Natural killer cell treated with Interleukin-12 subunit alpha and Interleukin-12 subunit beta and Interleukin-15 and Interleukin-18, amount 100 ng/mL, for 72 hours (primary cell): ENCODE data around the gene AKAP8L. TPM values are rescaled to one million over a fixed set of nuclear protein-coding genes. Genes with fewer than 3 reads are reported as not detected.
"Not testable (repeated sequence)": the region's sequence is repeated elsewhere in the genome, so short reads cannot be mapped to it uniquely, and the experiment has no call there.

ENCODE experiments used
- ATAC-seq, 2 donors: fragments of 150-1000 bp; cut with Tn5 transposase in 1 of 2; sonication (Bioruptor Pico), chemical (Tn5 transposase) in 1 of 2; 2 replicates each; pipeline ENCODE4 v1.10.0; 2021
- DNase-seq: peaks from one replicate; pipeline ENCODE4 v3.0.0; 2022; ENCODE audit warnings: low spot score
- H3K27ac Mint-ChIP-seq, 2 donors: 1 replicate in 1 of 2; 2 replicates in 1 of 2; pipeline ENCODE4 v1.8.0; 2022; ENCODE audit warnings: mixed read lengths in 2 of 2, mild to moderate bottlenecking in 1 of 2, moderate library complexity in 1 of 2
- H3K27me3 Mint-ChIP-seq, 2 donors: 1 replicate in 1 of 2; 2 replicates in 1 of 2; pipeline ENCODE4 v1.8.0; 2022; ENCODE audit warnings: mixed read lengths in 2 of 2
- H3K36me3 Mint-ChIP-seq: one replicate; pipeline ENCODE4 v1.8.0; 2022; ENCODE audit warnings: mixed read lengths
- H3K4me1 Mint-ChIP-seq, 2 donors: 1 replicate in 1 of 2; 2 replicates in 1 of 2; pipeline ENCODE4 v1.8.0; 2022; ENCODE audit warnings: low read depth in 2 of 2, mixed read lengths in 2 of 2, mild to moderate bottlenecking in 1 of 2
- H3K4me3 Mint-ChIP-seq: one replicate; pipeline ENCODE4 v1.8.0; 2022; ENCODE audit warnings: mixed read lengths
- H3K9me3 Mint-ChIP-seq: 2 replicates; pipeline ENCODE4 v1.8.0; 2022; ENCODE audit warnings: mixed read lengths
- total RNA-seq, 2 donors: library from RNA; stranded (reverse); gene quantifications; one replicate each; pipeline ENCODE4 v1.2.3, GENCODE V29; 2022

Gene AKAP8L
- total RNA-seq, 2 donors from 2014 or later, result 72.8 to 123 TPM

DNA sequence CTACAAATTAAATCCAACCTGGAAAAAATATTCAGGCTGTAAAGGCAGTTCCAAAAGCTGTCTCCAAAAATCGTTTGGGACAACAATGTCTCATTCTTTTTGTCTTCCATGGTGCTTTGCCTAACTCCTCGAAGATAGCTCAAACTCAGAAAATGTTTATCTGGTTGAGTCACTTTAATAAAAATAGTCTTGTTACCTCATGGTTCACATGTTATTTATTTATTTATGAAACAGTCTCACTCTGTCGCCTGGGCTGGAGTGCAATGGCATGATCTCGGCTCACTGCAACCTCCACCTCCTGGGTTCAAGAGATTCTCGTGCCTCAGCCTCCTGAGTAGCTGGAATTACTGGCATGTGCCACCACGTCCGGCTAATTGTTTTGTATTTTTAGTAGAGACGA, 81.6 kb downstream of the AKAP8L start:
- Mint-ChIP-seq H3K4me1 (peaks cover 5 to 11% of the 10 kb centered on the region in 2 donors), H3K27ac (no peak overlapping the region), H3K36me3 (no peaks in the 10 kb centered on the region), H3K9me3 (no peaks in the 10 kb centered on the region), H3K4me3 (no peak overlapping the region), H3K27me3 (no peaks in the 10 kb centered on the region)
- ATAC-seq, result no peak
- no peak for DNase-seq

DNA sequence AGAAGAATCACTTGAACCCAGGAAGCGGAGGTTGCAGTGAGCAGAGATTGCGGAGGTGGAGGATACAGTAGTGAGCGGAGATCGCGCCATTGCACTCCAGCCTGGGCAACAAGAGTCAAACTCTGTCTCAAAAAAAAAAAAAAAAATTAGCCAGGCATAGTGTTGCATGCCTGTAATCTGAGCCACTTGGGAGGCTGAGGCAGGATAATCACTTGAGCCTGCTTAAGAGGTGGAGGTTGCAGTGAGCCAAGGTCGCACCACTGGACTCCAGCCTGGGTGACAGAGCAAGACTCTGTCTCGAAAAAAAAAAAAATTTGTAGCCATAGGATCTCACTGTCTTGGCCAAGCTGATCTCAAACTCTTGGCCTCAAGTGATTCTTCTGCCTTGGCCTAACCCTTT, 82.8 kb downstream of the AKAP8L start:
- not testable (repeated sequence) for H3K36me3 Mint-ChIP-seq, DNase-seq, H3K9me3 Mint-ChIP-seq, ATAC-seq, H3K4me3 Mint-ChIP-seq, H3K27me3 Mint-ChIP-seq, H3K27ac Mint-ChIP-seq
- H3K4me1 Mint-ChIP-seq, result peaks cover 7 to 13% of the 10 kb centered on the region in 2 donors

DNA sequence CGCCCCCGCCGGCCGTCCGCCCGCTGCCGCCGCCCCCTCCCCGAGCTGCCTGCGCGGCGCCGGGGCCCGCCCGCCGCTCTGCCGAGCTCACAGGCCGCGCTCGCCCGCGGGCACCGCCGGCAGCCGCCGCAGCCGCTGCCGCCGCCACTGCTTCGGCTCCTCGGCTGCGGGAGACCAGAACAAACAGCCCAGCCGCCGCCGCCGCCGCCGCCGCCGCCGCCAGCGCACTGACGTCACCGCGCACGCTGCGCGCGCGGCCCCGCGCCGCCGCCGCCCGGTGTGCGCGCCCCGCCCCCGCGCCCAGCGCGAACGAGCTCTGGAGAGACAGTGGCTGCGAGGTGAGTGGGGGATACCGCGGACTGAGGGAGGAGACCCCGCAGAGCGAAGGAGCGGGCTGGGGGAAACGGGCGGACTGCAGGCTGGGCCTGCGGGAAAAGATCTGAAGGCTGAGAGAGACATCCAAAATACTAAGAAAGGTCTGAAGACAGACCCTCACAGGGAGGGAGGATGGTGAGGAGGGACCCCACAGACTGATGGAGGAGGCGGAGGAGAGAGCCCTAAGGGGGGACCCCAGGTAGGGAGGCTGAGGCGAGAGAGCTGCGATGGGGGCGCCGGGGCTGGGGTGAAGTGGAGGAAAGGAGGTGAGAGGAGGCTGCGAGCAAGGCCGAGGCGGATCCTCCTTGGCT, 86.3 kb downstream of the AKAP8L start, which contains the start of gene BRD4:
Gene BRD4, minus strand, starts transcription at position 229 of the 686 bp plus-strand sequence. CDS start 59,440 bp downstream, outside the sequence.
- Mint-ChIP-seq H3K27me3 (no peaks in the 10 kb centered on the region), H3K4me1 (peaks cover 37 to 39% of the 10 kb centered on the region in 2 donors), H3K36me3 (peaks cover 6% of the 10 kb centered on the region), H3K9me3 (no peaks in the 10 kb centered on the region), H3K27ac (peak within 1 kb of the TSS; percentile 91 to 93), H3K4me3 (peak within 1 kb of the TSS; percentile 99)
- DNase-seq (peak; percentile 82), ATAC-seq (peak; percentile 84)

DNA sequence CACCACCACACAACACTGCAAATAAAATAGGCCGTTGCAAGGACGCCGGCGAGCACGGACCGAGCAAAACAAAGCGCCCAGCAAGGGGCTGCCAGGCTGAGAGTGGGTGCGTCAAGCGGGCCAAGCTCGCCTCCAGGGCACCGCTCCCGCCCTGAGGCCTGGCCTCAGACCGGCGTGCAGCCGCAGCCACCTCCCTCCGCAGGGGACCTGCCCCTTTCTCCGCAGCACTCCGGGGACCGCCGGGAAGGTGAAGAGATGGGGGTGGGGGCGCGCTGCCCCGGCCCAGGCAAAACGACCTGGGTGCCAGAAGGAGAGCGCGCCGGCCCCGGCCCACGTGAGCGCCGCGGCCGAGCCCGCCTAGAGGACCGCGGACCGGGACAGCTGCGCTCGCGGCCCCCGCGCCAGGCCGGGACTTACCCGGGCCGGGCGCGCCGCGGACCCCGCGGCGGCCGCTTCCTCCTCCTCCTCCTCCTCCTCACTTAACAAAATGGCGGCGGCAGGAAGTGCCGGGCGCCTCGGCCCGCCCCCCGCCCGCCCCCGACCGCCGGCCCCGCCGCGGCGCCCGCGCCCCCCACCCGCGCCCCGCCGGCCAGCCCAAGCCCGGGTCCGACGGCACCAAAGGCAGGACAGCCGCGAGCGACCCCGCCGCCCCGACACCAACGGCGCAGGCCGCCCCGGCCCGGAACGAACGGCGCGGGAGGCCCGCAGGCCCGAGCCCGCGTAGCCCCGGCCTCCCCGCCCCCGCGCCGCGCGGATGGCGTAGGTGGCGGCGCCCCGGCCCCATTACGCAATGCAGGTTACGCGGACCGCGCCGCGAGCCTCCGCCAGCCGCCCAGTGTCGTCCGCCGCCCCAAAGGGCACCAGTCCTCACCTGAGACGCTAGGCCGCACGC, 87.1 kb downstream of the AKAP8L start:
- H3K9me3 Mint-ChIP-seq, result no peaks in the 10 kb centered on the region
- peaks cover 6% of the 10 kb centered on the region for H3K36me3 Mint-ChIP-seq
- peak overlapping the region; percentile 91 for H3K4me3 Mint-ChIP-seq
- ATAC-seq (peak; percentile 78 to 86), DNase-seq (peak; percentile 86)
- H3K27ac Mint-ChIP-seq, result peak overlapping the region; percentile 88 to 90
- H3K27me3 Mint-ChIP-seq, result no peaks in the 10 kb centered on the region
- H3K4me1 Mint-ChIP-seq, result peaks cover 45 to 47% of the 10 kb centered on the region in 2 donors

DNA sequence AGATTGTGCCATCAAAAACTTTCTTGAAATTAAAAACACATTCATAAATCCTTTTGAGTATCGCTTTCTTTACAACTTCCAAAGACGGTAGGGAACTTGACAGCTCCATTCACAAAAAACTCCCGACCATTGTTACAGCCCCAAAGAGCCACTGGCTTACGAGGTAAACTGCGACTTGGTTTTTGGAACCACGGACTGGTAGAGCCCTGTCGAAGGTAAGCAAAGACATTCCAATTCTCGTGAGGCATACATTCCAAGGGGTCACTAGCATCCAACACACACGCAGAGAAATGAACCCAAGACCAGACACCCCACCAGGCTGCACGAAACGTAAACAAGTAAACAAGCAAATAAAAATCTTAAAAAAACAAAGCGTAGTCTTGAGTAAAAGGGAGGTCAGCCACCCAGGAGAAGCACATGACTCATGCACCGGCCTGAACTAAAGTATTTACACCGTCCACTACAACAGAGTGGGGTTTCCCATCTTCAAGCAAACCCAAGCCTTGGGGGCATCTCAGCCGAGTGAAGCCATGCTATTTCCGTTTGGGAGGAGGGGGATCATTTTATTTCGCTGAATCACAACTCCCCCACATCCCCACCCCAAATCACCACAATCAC, 87.9 kb downstream of the AKAP8L start:
- Mint-ChIP-seq H3K4me1 (peaks cover 47 to 49% of the 10 kb centered on the region in 2 donors), H3K27ac (peak overlapping the region; percentile 88 to 90), H3K27me3 (no peaks in the 10 kb centered on the region), H3K4me3 (peak overlapping the region; percentile 91), H3K9me3 (no peaks in the 10 kb centered on the region), H3K36me3 (peaks cover 6% of the 10 kb centered on the region)
- ATAC-seq (peak; percentile 51 to 55), DNase-seq (peak; percentile 66)

Other genes with a start within 250 kb of the AKAP8L start
- not detected for gene NOTCH3, start 218.0 kb downstream of the AKAP8L start, total RNA-seq
- gene EPHX3, start 186.5 kb downstream of the AKAP8L start, total RNA-seq, result 1 to 10 TPM in 1 of 2 donors, under 1 TPM in 1; 0.81 to 1.0 TPM
- 100 to 1,000 TPM; 111 to 161 TPM for gene BRD4, start 86.4 kb downstream of the AKAP8L start, total RNA-seq
- 10 to 100 TPM; 61.4 to 78.3 TPM for gene AKAP8, start 39.2 kb downstream of the AKAP8L start, total RNA-seq
- 10 to 100 TPM; 27.3 to 46.3 TPM for gene WIZ, start 31.0 kb upstream of the AKAP8L start, total RNA-seq
- gene RASAL3, start 45.6 kb upstream of the AKAP8L start, total RNA-seq, result 100 to 1,000 TPM; 129 to 158 TPM
- not detected for gene PGLYRP2, start 60.5 kb upstream of the AKAP8L start, total RNA-seq
- under 1 TPM; 0.24 to 0.86 TPM for gene CYP4F22, start 89.5 kb upstream of the AKAP8L start, total RNA-seq
- not detected for gene CYP4F8, start 196.2 kb upstream of the AKAP8L start, total RNA-seq
- gene CYP4F3, start 221.9 kb upstream of the AKAP8L start, total RNA-seq, result under 1 TPM in 1 of 2 donors, not detected in 1; 0.12 TPM